Endothelial cell of umbilical vein (primary cell): ENCODE data around the gene IGSF22. TPM values are rescaled to one million over a fixed set of nuclear protein-coding genes. Genes with fewer than 3 reads are reported as not detected.

Source experiments
- BruUV-seq: library from RNA; stranded (reverse); fragments of 400-500 nt; replicated peaks from 2 replicates; lab custom pipeline; 2021; lab: Mats Ljungman, UMichigan
- CTCF ChIA-PET: fragments of 300-600, 350-600 bp; sonication (Branson Sonifier 250); formaldehyde crosslinking; loops from one replicate; lab custom pipeline; 2021; ENCODE audit warnings: antibody characterized with exemption, inconsistent platforms; lab: Charles Lee
- POLR2A ChIA-PET: fragments of 300-600, 350-600 bp; sonication (Branson Sonifier 250); formaldehyde crosslinking; loops from one replicate; lab custom pipeline; 2021; ENCODE audit warnings: antibody characterized with exemption, inconsistent platforms; lab: Charles Lee
- DNase-seq: peaks from one replicate; pipeline ENCODE4 v3.0.0-alpha.2; 2011; ENCODE audit warnings: low read depth, low spot score
- FAIRE-seq: peaks from 2 replicates; lab custom pipeline; 2011; peaks lifted over from hg19 to GRCh38; lab: Jason Lieb, UNC
- H2AFZ ChIP-seq: 2 replicates; pipeline ENCODE4 v1.6.0; 2012; ENCODE audit warnings: low read depth, low read length, control low read depth, inconsistent platforms
- H3K27ac ChIP-seq: 2 replicates; pipeline ENCODE4 v1.5.1; 2011; ENCODE audit warnings: low read depth, mild to moderate bottlenecking, control low read depth, low read length, moderate library complexity; ENCODE audit not compliant: insufficient read depth
- H3K27me3 ChIP-seq, 2 experiments: 2 replicates each; pipeline versions ENCODE4 v1.6.0 to v1.6.1; 2011; ENCODE audit warnings: low read length in 2 of 2, mixed read lengths in 1 of 2; ENCODE audit not compliant: control insufficient read depth in 2 of 2, insufficient read depth in 2 of 2
- H3K36me3 ChIP-seq, 2 experiments: 2 replicates in 1 of 2; 3 replicates in 1 of 2; pipeline ENCODE4 v1.5.1; 2011; ENCODE audit warnings: low read length in 2 of 2, mild to moderate bottlenecking in 1 of 2, moderate library complexity in 1 of 2; ENCODE audit not compliant: control insufficient read depth in 2 of 2, insufficient read depth in 2 of 2; ENCODE audit errors: extremely low read depth in 1 of 2
- H3K4me1 ChIP-seq: 3 replicates; pipeline ENCODE4 v1.5.1; 2011; ENCODE audit warnings: mild to moderate bottlenecking, low read length; ENCODE audit not compliant: control insufficient read depth, insufficient read depth; ENCODE audit errors: extremely low read depth
- H3K4me2 ChIP-seq: 2 replicates; pipeline ENCODE4 v1.6.1; 2011; ENCODE audit warnings: low read length, control low read depth, mixed read lengths; ENCODE audit not compliant: insufficient read depth
- H3K4me3 ChIP-seq, 3 experiments: fragments of 200-600 bp in 1 of 3; sonication (generic), shearing (Covaris generic) in 1 of 3; replicated peaks in 1 of 3; 2 replicates each; pipeline ENCODE4 v1.5.1; 2011 to 2016; ENCODE audit warnings: control low read depth in 3 of 3, low read length in 3 of 3, mild to moderate bottlenecking in 2 of 3, inconsistent platforms in 1 of 3, low read depth in 1 of 3, moderate library complexity in 1 of 3; ENCODE audit not compliant: insufficient read depth in 1 of 3
- H3K79me2 ChIP-seq: 2 replicates; pipeline ENCODE4 v1.6.0; 2012; ENCODE audit warnings: low read length, inconsistent platforms; ENCODE audit not compliant: control insufficient read depth, insufficient read depth
- H3K9ac ChIP-seq: replicated peaks from 2 replicates; pipeline ENCODE3; 2011; ENCODE audit warnings: low read length, control low read depth; ENCODE audit not compliant: insufficient read depth; ENCODE audit errors: extremely low read depth
- H3K9me1 ChIP-seq: replicated peaks from 3 replicates; pipeline ENCODE4 v1.6.0; 2011; ENCODE audit warnings: mild to moderate bottlenecking, low read length; ENCODE audit not compliant: control insufficient read depth, insufficient read depth; ENCODE audit errors: extremely low read depth
- H3K9me3 ChIP-seq: replicated peaks from 2 replicates; pipeline ENCODE4 v1.5.1; 2012; ENCODE audit warnings: low read length, inconsistent platforms; ENCODE audit not compliant: control insufficient read depth, insufficient read depth
- H4K20me1 ChIP-seq: replicated peaks from 2 replicates; pipeline ENCODE3; 2011; ENCODE audit warnings: mild to moderate bottlenecking, low read length; ENCODE audit not compliant: control insufficient read depth, insufficient read depth; ENCODE audit errors: extremely low read depth
- CTCF ChIP-seq, 2 donors: IDR thresholded peaks; 1 replicate in 1 of 2; 2 replicates in 1 of 2; pipeline ENCODE4 v1.5.1; 2011; ENCODE audit warnings: low read length in 2 of 2, mild to moderate bottlenecking in 2 of 2, moderate library complexity in 2 of 2, control low read depth in 1 of 2, inconsistent platforms in 1 of 2, low read depth in 1 of 2; ENCODE audit not compliant: insufficient read depth in 1 of 2; ENCODE audit errors: extremely low read depth in 1 of 2
- EZH2 ChIP-seq: IDR thresholded peaks from 2 replicates; pipeline ENCODE4 v1.6.1; 2012; ENCODE audit warnings: borderline replicate concordance, low read depth, mild to moderate bottlenecking, moderate library complexity, low read length, inconsistent platforms; ENCODE audit not compliant: severe bottlenecking
- GATA2 ChIP-seq: IDR thresholded peaks from 2 replicates; pipeline ENCODE4 v1.7.0; 2011; ENCODE audit warnings: low read depth, mild to moderate bottlenecking, moderate library complexity, mixed read lengths, low read length; ENCODE audit not compliant: insufficient read length, insufficient read depth
- JUN ChIP-seq: IDR thresholded peaks from 2 replicates; pipeline ENCODE4 v1.6.1; 2011; ENCODE audit warnings: borderline replicate concordance, low read depth; ENCODE audit not compliant: insufficient read length, insufficient read depth
- MAX ChIP-seq: IDR thresholded peaks from 2 replicates; pipeline ENCODE4 v1.6.1; 2011; ENCODE audit not compliant: insufficient read depth, insufficient read length
- dilution Hi-C: fragments of 300-500 bp; cut with MboI; formaldehyde crosslinking; loops from one replicate; pipeline ENCODE4 v1.15.0; 2019; ENCODE audit warnings: low sequenced_read_pairs; ENCODE audit not compliant: extremely low pct_ligation_motif_present
- intact Hi-C: fragments of 100-400 bp; cut with micrococcal nuclease; formaldehyde crosslinking; loops from one replicate; pipeline ENCODE4 v1.10.0; 2022
- polyA plus RNA-seq, 4 experiments: library from polyadenylated mRNA; depleted of rRNA in 3 of 4; stranded (reverse) in 3 of 4; unstranded in 1 of 4; fragments of >200 nt; gene quantifications; 2 replicates each; pipeline versions ENCODE4 v1.2.1 to v1.2.3, GENCODE V29; 2011 to 2012; ENCODE audit warnings: missing spikeins in 1 of 4
- total RNA-seq: library from RNA; stranded (reverse); gene quantifications from 2 replicates; pipeline ENCODE4 v1.2.3, GENCODE V29; 2021

The IGSF22 gene
- total and polyA plus RNA-seq, 2 donors (not counting 3 experiments of a cell fraction or from before 2014, with no cell fraction given): not detected

GRCh38 chr11:18774801-18775200, 48.8 kb upstream of the IGSF22 start:
- H2AFZ ChIP-seq: no peak overlapping the region
- ChIA-PET POLR2A (no interaction called here), CTCF (interaction anchor here (1.2 to 7.7 kb wide), 11 partner anchors 10 to 660 kb away, joined by 3 to 65 read pairs (median 4); no protein-coding TSS in a partner anchor)
- H3K4me3 ChIP-seq: no peak overlapping the region
- no peaks in the 10 kb centered on the region for H3K9me1 ChIP-seq
- no peaks in the 10 kb centered on the region for H3K36me3 ChIP-seq
- TF ChIP-seq JUN (no peak), GATA2 (no peak), CTCF (IDR thresholded peaks at IDR 0.05; ENCODE audit: extremely low read depth in 1 of 2, insufficient read depth in 1 of 2, low read depth in 1 of 2, low read length in 2 of 2) (no peak), MAX (no peak), EZH2 (no peak)
- H3K9me3 ChIP-seq: no peaks in the 10 kb centered on the region
- H3K4me1 ChIP-seq: no peaks in the 10 kb centered on the region
- peaks cover 0 to 1% of the 10 kb centered on the region in 2 experiments for H3K27me3 ChIP-seq
- H3K27ac ChIP-seq: no peak overlapping the region
- H3K4me2 ChIP-seq: no peak overlapping the region
- BruUV-seq: no TSS peak
- H3K79me2 ChIP-seq: no peaks in the 10 kb centered on the region
- dilution Hi-C loops (no loop called here), intact Hi-C loops (loop anchor here (1.0 kb wide), 2 partner anchors 28 to 78 kb away; no protein-coding TSS in a partner anchor)
- no peak for FAIRE-seq
- no peak overlapping the region for H3K9ac ChIP-seq
- H4K20me1 ChIP-seq: no peaks in the 10 kb centered on the region
- no peak for DNase-seq
